ENCODE data around the gene NPHP4.

Gene NPHP4

GRCh38 chr1:5829414-5829813, 162.8 kb downstream of the NPHP4 start:
- no peak for DNase-seq (ENCODE audit: low read depth)

GRCh38 chr1:5828308-5828935, 163.8 kb downstream of the NPHP4 start:
- DNase-seq (ENCODE audit: low read depth), result no peak

GRCh38 chr1:5827516-5827915, 164.7 kb downstream of the NPHP4 start:
- no peak for DNase-seq (ENCODE audit: low read depth)

- DNase-seq (ENCODE audit: low read depth), result no peak
These were observed 165.6 kb downstream of the NPHP4 start for GRCh38 chr1:5826601-5827000.

- no peak for DNase-seq (ENCODE audit: low read depth)
These were observed 169.5 kb downstream of the NPHP4 start for GRCh38 chr1:5822726-5823125.

GRCh38 chr1:5822266-5822665, 170.0 kb downstream of the NPHP4 start:
- DNase-seq (ENCODE audit: low read depth), result no peak

GRCh38 chr1:5821540-5822176, 170.6 kb downstream of the NPHP4 start:
- DNase-seq (ENCODE audit: low read depth), result no peak

- DNase-seq (ENCODE audit: low read depth), result no peak
These were observed 172.2 kb downstream of the NPHP4 start for GRCh38 chr1:5820026-5820421.

- no peak for DNase-seq (ENCODE audit: low read depth)
These were observed 172.7 kb downstream of the NPHP4 start for GRCh38 chr1:5819391-5820025.

- DNase-seq (ENCODE audit: low read depth), result no peak
These were observed 173.5 kb downstream of the NPHP4 start for GRCh38 chr1:5818755-5819154.

- DNase-seq (ENCODE audit: low read depth), result no peak
These were observed 176.5 kb downstream of the NPHP4 start for GRCh38 chr1:5815716-5816115.

GRCh38 chr1:5815211-5815610, 177.0 kb downstream of the NPHP4 start:
- no peak for DNase-seq (ENCODE audit: low read depth)

- no peak for DNase-seq (ENCODE audit: low read depth)
These were observed 178.1 kb downstream of the NPHP4 start for GRCh38 chr1:5814046-5814619.

GRCh38 chr1:5813480-5813879, 178.7 kb downstream of the NPHP4 start:
- DNase-seq (ENCODE audit: low read depth), result no peak
